ENCODE measurements around the gene MCOLN1. TPM values are rescaled to one million over a fixed set of nuclear protein-coding genes. Genes with fewer than 3 reads are reported as not detected.
A peak's percentile ranks its signal among the peaks of the same experiment; 100 is the strongest.

The MCOLN1 gene
- total and polyA plus RNA-seq, 2 of the 4 experiments (the other 2 are of a cell fraction) = 3.4 to 19.6 TPM

DNA sequence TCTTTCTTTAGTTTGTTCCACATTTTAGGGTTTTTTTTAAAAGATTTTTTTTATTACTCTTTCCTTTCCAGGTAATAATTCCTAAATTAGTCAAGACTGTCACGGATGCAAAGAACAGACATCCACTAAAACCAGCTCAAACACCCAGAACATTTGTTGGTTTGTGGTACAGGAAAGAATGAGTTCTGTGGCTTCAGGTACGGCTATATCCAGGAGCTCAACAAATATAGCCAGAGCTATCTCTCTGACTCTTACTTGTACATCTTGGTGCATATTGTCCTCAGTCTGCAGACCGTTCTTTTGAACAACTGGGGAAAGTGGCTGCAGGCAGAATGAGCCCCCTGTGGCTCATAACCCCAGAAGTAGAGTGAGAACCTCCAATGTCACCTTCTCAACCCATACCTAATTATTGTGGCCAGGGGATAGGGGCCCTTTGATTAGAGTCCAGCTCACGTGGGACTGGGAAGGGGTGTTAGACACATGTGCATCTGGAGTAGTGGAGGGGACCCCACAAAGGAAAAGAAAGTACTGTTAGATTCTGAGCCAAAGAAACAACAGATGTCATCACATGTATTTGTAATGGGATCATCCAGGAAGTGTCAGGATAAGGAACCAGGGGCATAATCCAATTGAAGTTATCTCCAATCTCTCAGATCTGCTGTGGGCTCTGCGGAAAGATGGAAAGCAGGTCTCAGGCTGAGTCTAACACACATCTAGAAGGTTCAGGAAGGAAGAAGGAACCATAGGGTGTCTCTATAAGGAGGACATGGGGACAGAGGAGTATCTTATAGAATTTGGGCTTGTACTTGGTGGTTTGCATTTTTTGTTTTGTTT is 8.4 kb upstream of the MCOLN1 start:
- Histone ChIP-seq H4K8ac (ENCODE audit: low read depth in 2 of 2, low read length in 2 of 2) (peak overlapping the region in 1 of 2 experiments; percentile 5; a peak in 1 of 4 replicates), H3K18ac (ENCODE audit: low read depth, low read length) (no peak overlapping the region), H4K91ac (ENCODE audit: insufficient read depth, low read depth, low read length) (no peak overlapping the region), H2AK5ac (ENCODE audit: low read depth, low read length) (peak overlapping the region; percentile 81; the same call in 1 of the 2 replicates), H3K14ac (replicated peaks; ENCODE audit: low read depth, low read length) (no peak overlapping the region), H2BK120ac (ENCODE audit: low read depth, low read length) (peak overlapping the region; percentile 40; the same call in 1 of the 2 replicates), H3K36me3 (ENCODE audit: control insufficient read depth, insufficient read depth, low read length) (no peaks in the 10 kb centered on the region), H3K9me3 (ENCODE audit: control insufficient read depth, insufficient read depth, low read length) (no peaks in the 10 kb centered on the region), H3K4ac (ENCODE audit: low read depth, low read length) (peak overlapping the region; percentile 61; the same call in 1 of the 2 replicates), H3K9me1 (ENCODE audit: insufficient read depth, low read length) (peaks cover 7% of the 10 kb centered on the region; the same call in 1 of the 2 replicates), H3K27ac (ENCODE audit: insufficient read depth, low read length) (no peak overlapping the region), H3K56ac (ENCODE audit: extremely low read depth, insufficient read depth, low read length) (no peak overlapping the region), H3K4me3 (ENCODE audit: insufficient read depth, low read depth, low read length) (no peak overlapping the region), H3K4me1 (ENCODE audit: control insufficient read depth, insufficient read depth, low read length) (peaks cover 15% of the 10 kb centered on the region), H2AFZ (replicated peaks; ENCODE audit: low read length, poor library complexity) (no peak overlapping the region), H3K9ac (ENCODE audit: low read depth, low read length) (no peak overlapping the region), H3K79me1 (ENCODE audit: low read depth in 1 of 2, low read length in 2 of 2) (peaks cover 12 to 20% of the 10 kb centered on the region in 2 experiments), H3K23ac (ENCODE audit: low read depth, low read length) (no peak overlapping the region), H4K20me1 (ENCODE audit: insufficient read depth, low read length) (no peaks in the 10 kb centered on the region), H2BK20ac (ENCODE audit: low read depth, low read length) (0 out of 2 replicates have a peak overlapping the region, but pooled peaks have one; percentile 48), H4K5ac (ENCODE audit: low read depth, low read length) (no peak overlapping the region), H3K27me3 (ENCODE audit: control insufficient read depth, insufficient read depth, low read length) (peaks cover 2% of the 10 kb centered on the region), H2BK5ac (ENCODE audit: low read depth, low read length, poor library complexity, severe bottlenecking) (no peak overlapping the region), H3K4me2 (ENCODE audit: low read depth, low read length) (no peak overlapping the region), H2BK15ac (ENCODE audit: low read depth, low read length) (peak overlapping the region; percentile 74; the same call in 1 of the 3 replicates), H2AK9ac (replicated peaks; ENCODE audit: low read depth, low read length, poor library complexity) (no peak overlapping the region)
- no TSS peak for BruUV-seq (replicated peaks)
- dilution Hi-C loops (cut with HindIII; ENCODE audit: low sequenced_read_pairs, unreplicated experiment) = no loop called here
- ChIA-PET CTCF (no interaction called here), POLR2A (ENCODE audit: unreplicated experiment) (no interaction called here)
- in situ Hi-C loops (cut with MboI; ENCODE audit: low sequenced_read_pairs) = no loop called here
- no peak for ATAC-seq (ENCODE audit: low read depth)
- intact Hi-C loops (cut with micrococcal nuclease) = no loop called here
- no CpG with 5 or more reads among the region's 5 CpGs for WGBS, 2 experiments (ENCODE audit: extremely low coverage in 2 of 2, insufficient read length in 1 of 2)
- no peak for DNase-seq
- TF ChIP-seq, protein P1, sequence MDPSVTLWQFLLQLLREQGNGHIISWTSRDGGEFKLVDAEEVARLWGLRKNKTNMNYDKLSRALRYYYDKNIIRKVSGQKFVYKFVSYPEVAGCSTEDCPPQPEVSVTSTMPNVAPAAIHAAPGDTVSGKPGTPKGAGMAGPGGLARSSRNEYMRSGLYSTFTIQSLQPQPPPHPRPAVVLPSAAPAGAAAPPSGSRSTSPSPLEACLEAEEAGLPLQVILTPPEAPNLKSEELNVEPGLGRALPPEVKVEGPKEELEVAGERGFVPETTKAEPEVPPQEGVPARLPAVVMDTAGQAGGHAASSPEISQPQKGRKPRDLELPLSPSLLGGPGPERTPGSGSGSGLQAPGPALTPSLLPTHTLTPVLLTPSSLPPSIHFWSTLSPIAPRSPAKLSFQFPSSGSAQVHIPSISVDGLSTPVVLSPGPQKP (IDR thresholded peaks at IDR 0.05; ENCODE audit: borderline replicate concordance, low read depth, low read length) = no peak
- TF ChIP-seq, protein P2, sequence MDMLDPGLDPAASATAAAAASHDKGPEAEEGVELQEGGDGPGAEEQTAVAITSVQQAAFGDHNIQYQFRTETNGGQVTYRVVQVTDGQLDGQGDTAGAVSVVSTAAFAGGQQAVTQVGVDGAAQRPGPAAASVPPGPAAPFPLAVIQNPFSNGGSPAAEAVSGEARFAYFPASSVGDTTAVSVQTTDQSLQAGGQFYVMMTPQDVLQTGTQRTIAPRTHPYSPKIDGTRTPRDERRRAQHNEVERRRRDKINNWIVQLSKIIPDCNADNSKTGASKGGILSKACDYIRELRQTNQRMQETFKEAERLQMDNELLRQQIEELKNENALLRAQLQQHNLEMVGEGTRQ (IDR thresholded peaks at IDR 0.05; ENCODE audit: low read depth, low read length) = no peak
- TF ChIP-seq CEBPB (IDR thresholded peaks at IDR 0.05; ENCODE audit: low read depth, low read length) = no peak
- no peak for TF ChIP-seq MAFK (IDR thresholded peaks at IDR 0.05; ENCODE audit: low read depth, low read length)
- TF ChIP-seq POLR2A (IDR thresholded peaks at IDR 0.05; ENCODE audit: low read depth, low read length) = no peak
- TF ChIP-seq RCOR1 (IDR thresholded peaks at IDR 0.05; ENCODE audit: insufficient replicate concordance, low read length) = no peak
- TF ChIP-seq MAZ (IDR thresholded peaks at IDR 0.05; ENCODE audit: borderline replicate concordance, low read depth, low read length) = no peak
- TF ChIP-seq BHLHE40 (IDR thresholded peaks at IDR 0.05; ENCODE audit: low read depth, low read length) = no peak
- TF ChIP-seq CHD1 (IDR thresholded peaks at IDR 0.05; ENCODE audit: low read depth, low read length) = no peak
- no peak for TF ChIP-seq FOS (IDR thresholded peaks at IDR 0.05; ENCODE audit: low read depth, low read length)
- TF ChIP-seq NFE2L2 (IDR thresholded peaks at IDR 0.05; ENCODE audit: low read depth, low read length) = no peak
- no peak for TF ChIP-seq MXI1 (IDR thresholded peaks at IDR 0.05; ENCODE audit: borderline replicate concordance, low read depth, low read length)
- no peak for TF ChIP-seq RAD21 (IDR thresholded peaks at IDR 0.05; ENCODE audit: low read length)
- TF ChIP-seq RFX5 (IDR thresholded peaks at IDR 0.05; ENCODE audit: low read depth, low read length) = no peak
- TF ChIP-seq, protein P3, sequence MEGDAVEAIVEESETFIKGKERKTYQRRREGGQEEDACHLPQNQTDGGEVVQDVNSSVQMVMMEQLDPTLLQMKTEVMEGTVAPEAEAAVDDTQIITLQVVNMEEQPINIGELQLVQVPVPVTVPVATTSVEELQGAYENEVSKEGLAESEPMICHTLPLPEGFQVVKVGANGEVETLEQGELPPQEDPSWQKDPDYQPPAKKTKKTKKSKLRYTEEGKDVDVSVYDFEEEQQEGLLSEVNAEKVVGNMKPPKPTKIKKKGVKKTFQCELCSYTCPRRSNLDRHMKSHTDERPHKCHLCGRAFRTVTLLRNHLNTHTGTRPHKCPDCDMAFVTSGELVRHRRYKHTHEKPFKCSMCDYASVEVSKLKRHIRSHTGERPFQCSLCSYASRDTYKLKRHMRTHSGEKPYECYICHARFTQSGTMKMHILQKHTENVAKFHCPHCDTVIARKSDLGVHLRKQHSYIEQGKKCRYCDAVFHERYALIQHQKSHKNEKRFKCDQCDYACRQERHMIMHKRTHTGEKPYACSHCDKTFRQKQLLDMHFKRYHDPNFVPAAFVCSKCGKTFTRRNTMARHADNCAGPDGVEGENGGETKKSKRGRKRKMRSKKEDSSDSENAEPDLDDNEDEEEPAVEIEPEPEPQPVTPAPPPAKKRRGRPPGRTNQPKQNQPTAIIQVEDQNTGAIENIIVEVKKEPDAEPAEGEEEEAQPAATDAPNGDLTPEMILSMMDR (conservative IDR thresholded peaks at IDR 0.05; ENCODE audit: low read depth, low read length) = no peak

Data from IMR-90 (cell line).